ENCODE data around the gene NBEA. TPM values are rescaled to one million over a fixed set of nuclear protein-coding genes. Genes with fewer than 3 reads are reported as not detected.

The NBEA gene
- total RNA-seq, 1 donor = 4.0 TPM

- no peaks in the 10 kb centered on the region for H3K9me3 ChIP-seq (ENCODE audit: low read depth, low read length)
- no peak overlapping the region for H3K27ac ChIP-seq (ENCODE audit: low read depth, low read length)
- no peak overlapping the region for H3K4me3 ChIP-seq (ENCODE audit: insufficient read depth, low read length)
- H3K4me2 ChIP-seq (ENCODE audit: insufficient read depth, low read length) = no peak overlapping the region
- no peak for DNase-seq (ENCODE audit: insufficient read length, low spot score, missing footprints)
- no peaks in the 10 kb centered on the region for H3K36me3 ChIP-seq (ENCODE audit: insufficient read depth, low read length)
- no peaks in the 10 kb centered on the region for H3K79me2 ChIP-seq (ENCODE audit: insufficient read depth, low read length)
- no peak overlapping the region for H2AFZ ChIP-seq (ENCODE audit: low read length)
- TF ChIP-seq, protein P1, sequence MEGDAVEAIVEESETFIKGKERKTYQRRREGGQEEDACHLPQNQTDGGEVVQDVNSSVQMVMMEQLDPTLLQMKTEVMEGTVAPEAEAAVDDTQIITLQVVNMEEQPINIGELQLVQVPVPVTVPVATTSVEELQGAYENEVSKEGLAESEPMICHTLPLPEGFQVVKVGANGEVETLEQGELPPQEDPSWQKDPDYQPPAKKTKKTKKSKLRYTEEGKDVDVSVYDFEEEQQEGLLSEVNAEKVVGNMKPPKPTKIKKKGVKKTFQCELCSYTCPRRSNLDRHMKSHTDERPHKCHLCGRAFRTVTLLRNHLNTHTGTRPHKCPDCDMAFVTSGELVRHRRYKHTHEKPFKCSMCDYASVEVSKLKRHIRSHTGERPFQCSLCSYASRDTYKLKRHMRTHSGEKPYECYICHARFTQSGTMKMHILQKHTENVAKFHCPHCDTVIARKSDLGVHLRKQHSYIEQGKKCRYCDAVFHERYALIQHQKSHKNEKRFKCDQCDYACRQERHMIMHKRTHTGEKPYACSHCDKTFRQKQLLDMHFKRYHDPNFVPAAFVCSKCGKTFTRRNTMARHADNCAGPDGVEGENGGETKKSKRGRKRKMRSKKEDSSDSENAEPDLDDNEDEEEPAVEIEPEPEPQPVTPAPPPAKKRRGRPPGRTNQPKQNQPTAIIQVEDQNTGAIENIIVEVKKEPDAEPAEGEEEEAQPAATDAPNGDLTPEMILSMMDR (IDR thresholded peaks at IDR 0.05; ENCODE audit: extremely low read depth, low read depth, low read length) = no peak
- no peaks in the 10 kb centered on the region for H4K20me1 ChIP-seq (ENCODE audit: insufficient read depth, low read length)
- no peaks in the 10 kb centered on the region for H3K27me3 ChIP-seq (ENCODE audit: insufficient read depth, low read length)
- H3K4me1 ChIP-seq (ENCODE audit: insufficient read depth, low read length) = no peaks in the 10 kb centered on the region
These were observed 543.4 kb downstream of the NBEA start for GRCh38 chr13:35485424-35485823.

GRCh38 chr13:35489050-35489449, 547.0 kb downstream of the NBEA start:
- no peak for DNase-seq (ENCODE audit: insufficient read length, low spot score, missing footprints)
- H3K4me3 ChIP-seq (ENCODE audit: insufficient read depth, low read length) = no peak overlapping the region
- H3K9me3 ChIP-seq (ENCODE audit: low read depth, low read length) = no peaks in the 10 kb centered on the region

GRCh38 chr13:35496006-35496405, 553.9 kb downstream of the NBEA start:
- Histone ChIP-seq H3K27me3 (ENCODE audit: insufficient read depth, low read length) (no peaks in the 10 kb centered on the region), H4K20me1 (ENCODE audit: insufficient read depth, low read length) (no peaks in the 10 kb centered on the region), H3K27ac (ENCODE audit: low read depth, low read length) (no peak overlapping the region), H3K36me3 (ENCODE audit: insufficient read depth, low read length) (no peaks in the 10 kb centered on the region), H2AFZ (ENCODE audit: low read length) (no peak overlapping the region), H3K79me2 (ENCODE audit: insufficient read depth, low read length) (no peaks in the 10 kb centered on the region), H3K9me3 (ENCODE audit: low read depth, low read length) (no peaks in the 10 kb centered on the region), H3K4me3 (ENCODE audit: insufficient read depth, low read length) (no peak overlapping the region), H3K4me2 (ENCODE audit: insufficient read depth, low read length) (no peak overlapping the region), H3K4me1 (ENCODE audit: insufficient read depth, low read length) (no peaks in the 10 kb centered on the region)
- no peak for DNase-seq (ENCODE audit: insufficient read length, low spot score, missing footprints)
- TF ChIP-seq, protein P1 (IDR thresholded peaks at IDR 0.05; ENCODE audit: extremely low read depth, low read depth, low read length) = no peak

More at GRCh38 chr13:35489050-35489449, 547.0 kb downstream of the NBEA start:
- H3K4me1 ChIP-seq (ENCODE audit: insufficient read depth, low read length) = no peaks in the 10 kb centered on the region
- TF ChIP-seq, protein P1 (IDR thresholded peaks at IDR 0.05; ENCODE audit: extremely low read depth, low read depth, low read length) = no peak
- H2AFZ ChIP-seq (ENCODE audit: low read length) = no peak overlapping the region
- no peaks in the 10 kb centered on the region for H3K27me3 ChIP-seq (ENCODE audit: insufficient read depth, low read length)
- no peak overlapping the region for H3K27ac ChIP-seq (ENCODE audit: low read depth, low read length)
- H4K20me1 ChIP-seq (ENCODE audit: insufficient read depth, low read length) = no peaks in the 10 kb centered on the region
- H3K36me3 ChIP-seq (ENCODE audit: insufficient read depth, low read length) = no peaks in the 10 kb centered on the region
- no peak overlapping the region for H3K4me2 ChIP-seq (ENCODE audit: insufficient read depth, low read length)
- H3K79me2 ChIP-seq (ENCODE audit: insufficient read depth, low read length) = no peaks in the 10 kb centered on the region

- Histone ChIP-seq H3K4me2 (ENCODE audit: insufficient read depth, low read length) (no peak overlapping the region), H3K27me3 (ENCODE audit: insufficient read depth, low read length) (no peaks in the 10 kb centered on the region), H3K36me3 (ENCODE audit: insufficient read depth, low read length) (no peaks in the 10 kb centered on the region), H3K4me1 (ENCODE audit: insufficient read depth, low read length) (no peaks in the 10 kb centered on the region), H3K79me2 (ENCODE audit: insufficient read depth, low read length) (no peaks in the 10 kb centered on the region), H3K27ac (ENCODE audit: low read depth, low read length) (no peak overlapping the region), H4K20me1 (ENCODE audit: insufficient read depth, low read length) (no peaks in the 10 kb centered on the region), H2AFZ (ENCODE audit: low read length) (no peak overlapping the region), H3K9me3 (ENCODE audit: low read depth, low read length) (no peaks in the 10 kb centered on the region), H3K4me3 (ENCODE audit: insufficient read depth, low read length) (no peak overlapping the region)
- DNase-seq (ENCODE audit: insufficient read length, low spot score, missing footprints) = no peak
- TF ChIP-seq, protein P1 (IDR thresholded peaks at IDR 0.05; ENCODE audit: extremely low read depth, low read depth, low read length) = no peak
These were observed 554.8 kb downstream of the NBEA start for GRCh38 chr13:35496761-35497386.
